Body of pancreas (tissue), 4 donors: ENCODE data around the gene KRT75.

ENCODE experiments used
- POLR2A ChIP-seq, 3 donors: fragments of 450-650 bp; IDR thresholded peaks; one replicate each; pipeline ENCODE4 v1.6.1; 2016; ENCODE audit warnings: antibody characterized with exemption in 3 of 3, mild to moderate bottlenecking in 2 of 3
- TF ChIP-seq, protein P1 (sequence below), 7 experiments: fragments of 450-650 bp in 4 of 7; fragments of 200-600 bp in 3 of 7; sonication (generic) in 3 of 7; IDR thresholded peaks; one replicate each; pipeline ENCODE4 v1.5.1; 2016 to 2019; ENCODE audit warnings: antibody characterized with exemption in 7 of 7

DNA sequence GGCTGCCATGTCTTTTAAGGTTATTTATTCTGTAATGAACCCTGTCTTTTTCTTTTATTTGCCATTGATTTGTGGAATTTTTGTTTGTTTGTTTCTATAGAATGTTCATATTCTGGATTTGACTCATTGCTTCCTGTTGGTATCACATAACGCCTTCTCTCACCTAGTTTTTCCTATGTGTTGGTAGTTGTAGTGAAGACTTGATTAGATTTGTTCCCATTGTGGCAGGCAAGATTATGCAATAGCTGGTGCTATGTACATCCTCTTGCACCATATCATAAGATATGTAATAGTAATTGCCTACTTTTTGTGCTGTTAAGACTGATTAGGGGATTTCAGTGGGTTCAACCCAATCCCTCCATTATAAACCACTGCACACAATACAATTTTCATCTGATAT, 21.6 kb upstream of the KRT75 start:
- TF ChIP-seq, protein P1, sequence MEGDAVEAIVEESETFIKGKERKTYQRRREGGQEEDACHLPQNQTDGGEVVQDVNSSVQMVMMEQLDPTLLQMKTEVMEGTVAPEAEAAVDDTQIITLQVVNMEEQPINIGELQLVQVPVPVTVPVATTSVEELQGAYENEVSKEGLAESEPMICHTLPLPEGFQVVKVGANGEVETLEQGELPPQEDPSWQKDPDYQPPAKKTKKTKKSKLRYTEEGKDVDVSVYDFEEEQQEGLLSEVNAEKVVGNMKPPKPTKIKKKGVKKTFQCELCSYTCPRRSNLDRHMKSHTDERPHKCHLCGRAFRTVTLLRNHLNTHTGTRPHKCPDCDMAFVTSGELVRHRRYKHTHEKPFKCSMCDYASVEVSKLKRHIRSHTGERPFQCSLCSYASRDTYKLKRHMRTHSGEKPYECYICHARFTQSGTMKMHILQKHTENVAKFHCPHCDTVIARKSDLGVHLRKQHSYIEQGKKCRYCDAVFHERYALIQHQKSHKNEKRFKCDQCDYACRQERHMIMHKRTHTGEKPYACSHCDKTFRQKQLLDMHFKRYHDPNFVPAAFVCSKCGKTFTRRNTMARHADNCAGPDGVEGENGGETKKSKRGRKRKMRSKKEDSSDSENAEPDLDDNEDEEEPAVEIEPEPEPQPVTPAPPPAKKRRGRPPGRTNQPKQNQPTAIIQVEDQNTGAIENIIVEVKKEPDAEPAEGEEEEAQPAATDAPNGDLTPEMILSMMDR (IDR thresholded peaks at IDR 0.05) = no peak
- TF ChIP-seq POLR2A (IDR thresholded peaks at IDR 0.05) = no peak
